IPS-15b (cell line): Measurements from ENCODE around the gene MYBPC1.

Experiments used
- H3K27me3 ChIP-seq: one replicate; pipeline ENCODE4 v1.6.1; 2013; ENCODE audit warnings: low read length; ENCODE audit not compliant: control insufficient read depth, insufficient read depth
- H3K36me3 ChIP-seq: one replicate; pipeline ENCODE4 v1.6.1; 2013; ENCODE audit warnings: low read length; ENCODE audit not compliant: control insufficient read depth, insufficient read depth
- H3K4me1 ChIP-seq: one replicate; pipeline ENCODE4 v1.6.1; 2013; ENCODE audit warnings: mild to moderate bottlenecking, low read length; ENCODE audit not compliant: control insufficient read depth, insufficient read depth
- H3K4me3 ChIP-seq: one replicate; pipeline ENCODE4 v1.5.1; 2013; ENCODE audit warnings: low read depth, low read length
- H3K9ac ChIP-seq: one replicate; pipeline ENCODE4 v1.6.1; 2013; ENCODE audit warnings: low read depth, mild to moderate bottlenecking, low read length
- H3K9me3 ChIP-seq: one replicate; pipeline ENCODE4 v1.6.1; 2013; ENCODE audit warnings: mild to moderate bottlenecking, low read length; ENCODE audit not compliant: control insufficient read depth, insufficient read depth

Gene MYBPC1

GRCh38 chr12:101573743-101574142, 21.0 kb upstream of the MYBPC1 start:
- Histone ChIP-seq H3K4me1 (no peaks in the 10 kb centered on the region), H3K4me3 (no peak overlapping the region), H3K9ac (no peak overlapping the region), H3K36me3 (no peaks in the 10 kb centered on the region), H3K27me3 (no peaks in the 10 kb centered on the region), H3K9me3 (no peaks in the 10 kb centered on the region)

GRCh38 chr12:101578417-101578816, 16.4 kb upstream of the MYBPC1 start:
- peaks cover 4% of the 10 kb centered on the region for H3K4me1 ChIP-seq
- H3K9ac ChIP-seq, result no peak overlapping the region
- H3K9me3 ChIP-seq, result no peaks in the 10 kb centered on the region
- no peak overlapping the region for H3K4me3 ChIP-seq
- H3K36me3 ChIP-seq, result no peaks in the 10 kb centered on the region
- H3K27me3 ChIP-seq, result no peaks in the 10 kb centered on the region

- no peaks in the 10 kb centered on the region for H3K36me3 ChIP-seq
- no peaks in the 10 kb centered on the region for H3K9me3 ChIP-seq
- H3K9ac ChIP-seq, result no peak overlapping the region
- H3K4me1 ChIP-seq, result peaks cover 4% of the 10 kb centered on the region
- H3K27me3 ChIP-seq, result no peaks in the 10 kb centered on the region
- no peak overlapping the region for H3K4me3 ChIP-seq
These were observed 13.6 kb upstream of the MYBPC1 start for GRCh38 chr12:101581190-101581589.

GRCh38 chr12:101582937-101583336, 11.8 kb upstream of the MYBPC1 start:
- H3K9ac ChIP-seq, result no peak overlapping the region
- H3K9me3 ChIP-seq, result no peaks in the 10 kb centered on the region
- H3K4me1 ChIP-seq, result peaks cover 4% of the 10 kb centered on the region
- H3K36me3 ChIP-seq, result no peaks in the 10 kb centered on the region
- no peak overlapping the region for H3K4me3 ChIP-seq
- H3K27me3 ChIP-seq, result no peaks in the 10 kb centered on the region

DNA sequence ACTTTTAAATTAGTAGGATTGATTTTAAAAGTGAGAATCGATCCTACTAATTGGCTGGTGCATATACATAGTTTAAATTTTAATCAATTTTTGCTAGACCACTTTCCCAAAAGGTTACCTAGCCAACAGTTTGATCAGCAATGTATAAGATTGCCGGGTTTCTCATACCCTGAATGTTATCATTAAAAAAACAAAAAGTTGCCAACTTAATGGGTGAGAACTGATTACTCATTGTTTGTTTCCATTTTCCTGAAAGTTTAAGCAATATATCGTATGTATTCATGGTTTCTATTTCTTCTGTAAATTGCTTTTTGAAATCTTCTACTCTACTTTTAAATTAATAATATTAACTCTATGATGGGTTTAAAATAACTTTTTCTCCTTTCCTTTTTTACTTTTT, 4.4 kb upstream of the MYBPC1 start:
- Histone ChIP-seq H3K27me3 (no peaks in the 10 kb centered on the region), H3K9me3 (no peaks in the 10 kb centered on the region), H3K4me1 (no peaks in the 10 kb centered on the region), H3K36me3 (no peaks in the 10 kb centered on the region), H3K9ac (no peak overlapping the region), H3K4me3 (no peak overlapping the region)

GRCh38 chr12:101591781-101592180, 3.0 kb upstream of the MYBPC1 start:
- Histone ChIP-seq H3K4me1 (peaks cover 4% of the 10 kb centered on the region), H3K9ac (no peak overlapping the region)

DNA sequence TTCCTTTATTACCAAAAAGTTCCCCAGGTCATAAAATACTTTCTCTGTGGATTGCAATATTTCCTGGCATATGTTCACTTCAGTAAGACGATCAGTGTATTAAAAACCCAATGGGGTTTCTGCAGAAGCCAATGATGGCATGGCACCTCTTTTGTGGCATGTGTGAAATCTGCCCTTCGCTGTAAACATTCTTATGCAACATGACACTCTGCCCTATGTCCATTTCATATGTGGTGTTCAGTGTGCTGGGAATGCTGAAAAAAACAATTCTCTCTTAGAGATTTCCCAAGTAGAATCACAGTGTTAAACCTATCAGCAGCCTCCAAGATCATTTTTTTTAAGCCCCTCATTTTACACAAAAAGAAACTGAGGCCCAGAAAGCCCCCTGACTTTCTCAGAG, 2.3 kb upstream of the MYBPC1 start:
- Histone ChIP-seq H3K9me3 (no peaks in the 10 kb centered on the region), H3K4me1 (peaks cover 4% of the 10 kb centered on the region), H3K36me3 (no peaks in the 10 kb centered on the region), H3K9ac (no peak overlapping the region), H3K4me3 (no peak overlapping the region), H3K27me3 (no peaks in the 10 kb centered on the region)

More at GRCh38 chr12:101591781-101592180, 3.0 kb upstream of the MYBPC1 start:
- Histone ChIP-seq H3K27me3 (no peaks in the 10 kb centered on the region), H3K4me3 (no peak overlapping the region), H3K9me3 (no peaks in the 10 kb centered on the region), H3K36me3 (no peaks in the 10 kb centered on the region)

- peaks cover 4% of the 10 kb centered on the region for H3K4me1 ChIP-seq
- H3K9me3 ChIP-seq, result no peaks in the 10 kb centered on the region
- H3K36me3 ChIP-seq, result no peaks in the 10 kb centered on the region
- no peak overlapping the region for H3K4me3 ChIP-seq
- H3K27me3 ChIP-seq, result no peaks in the 10 kb centered on the region
- H3K9ac ChIP-seq, result no peak overlapping the region
These were observed 1.9 kb upstream of the MYBPC1 start for GRCh38 chr12:101592921-101593320.

DNA sequence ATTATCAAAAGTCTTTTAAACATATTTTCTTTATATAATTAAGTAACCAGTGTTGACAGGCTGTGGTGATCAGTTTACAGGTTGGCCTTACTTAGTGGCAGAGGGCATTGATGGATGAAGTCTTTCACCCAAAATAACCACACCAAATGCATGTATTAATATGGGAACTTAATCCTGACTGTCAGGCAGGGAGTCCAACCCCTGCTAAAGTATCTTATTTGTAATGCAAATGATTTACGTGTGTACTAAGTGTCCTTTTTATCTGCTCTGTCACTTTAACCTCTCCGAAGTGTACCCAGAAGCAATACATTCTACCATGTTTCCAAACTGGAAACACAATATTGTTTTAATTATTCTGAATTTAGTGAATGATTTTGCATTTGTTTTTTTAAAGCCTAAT, 1.4 kb downstream of the MYBPC1 start:
- no peaks in the 10 kb centered on the region for H3K9me3 ChIP-seq
- H3K36me3 ChIP-seq, result no peaks in the 10 kb centered on the region
- H3K9ac ChIP-seq, result no peak overlapping the region
- H3K4me1 ChIP-seq, result peaks cover 4% of the 10 kb centered on the region
- no peak overlapping the region for H3K4me3 ChIP-seq
- no peaks in the 10 kb centered on the region for H3K27me3 ChIP-seq

DNA sequence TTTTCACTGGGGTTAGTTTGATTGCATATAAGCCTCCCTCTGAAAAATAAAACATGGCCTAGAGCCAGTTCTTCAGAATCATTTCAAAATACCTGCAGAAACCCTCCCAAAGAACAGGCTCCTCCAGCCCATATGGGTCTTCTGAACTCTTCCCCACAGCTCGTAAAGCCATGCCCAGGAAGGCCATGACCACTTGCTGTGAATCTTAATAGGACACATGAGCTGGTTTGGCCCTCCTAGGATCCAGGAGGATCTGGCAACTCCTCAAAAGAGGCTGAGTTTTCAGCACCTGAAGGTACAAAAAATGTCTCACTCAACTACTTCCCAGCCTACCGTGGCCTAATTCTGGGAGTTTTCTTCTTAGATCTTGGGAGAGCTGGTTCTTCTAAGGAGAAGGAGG, 2.4 kb downstream of the MYBPC1 start:
- Histone ChIP-seq H3K9me3 (no peaks in the 10 kb centered on the region), H3K4me3 (no peak overlapping the region), H3K9ac (no peak overlapping the region), H3K4me1 (peaks cover 4% of the 10 kb centered on the region), H3K36me3 (no peaks in the 10 kb centered on the region), H3K27me3 (no peaks in the 10 kb centered on the region)

- Histone ChIP-seq H3K4me3 (no peak overlapping the region), H3K4me1 (peaks cover 4% of the 10 kb centered on the region), H3K36me3 (no peaks in the 10 kb centered on the region), H3K9me3 (no peaks in the 10 kb centered on the region), H3K27me3 (no peaks in the 10 kb centered on the region), H3K9ac (no peak overlapping the region)
These were observed 3.7 kb downstream of the MYBPC1 start for GRCh38 chr12:101598483-101598882.

DNA sequence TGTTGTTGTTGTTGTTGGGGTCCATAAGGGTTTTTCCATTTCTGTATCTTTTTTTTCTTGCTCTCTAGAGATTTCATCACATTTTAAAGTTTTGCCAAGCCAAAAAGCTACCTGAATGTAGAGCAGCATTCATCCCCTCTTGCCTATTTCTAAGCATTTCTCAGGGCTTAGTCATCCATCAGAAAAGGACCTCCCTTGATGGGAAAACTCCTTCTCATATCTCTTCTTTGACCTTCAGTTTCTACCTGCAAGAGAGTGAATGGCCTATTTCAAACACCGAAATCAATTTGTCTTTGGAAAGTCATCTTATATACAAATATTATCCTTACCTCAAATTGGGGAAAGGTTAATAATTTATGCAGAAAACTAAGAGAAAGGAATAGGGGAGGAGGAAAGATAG, 4.5 kb downstream of the MYBPC1 start:
- Histone ChIP-seq H3K9ac (no peak overlapping the region), H3K9me3 (no peaks in the 10 kb centered on the region), H3K36me3 (no peaks in the 10 kb centered on the region), H3K4me3 (no peak overlapping the region), H3K27me3 (no peaks in the 10 kb centered on the region), H3K4me1 (peaks cover 4% of the 10 kb centered on the region)
